Activated naive CD8-positive, alpha-beta T cell treated with anti-CD3 and anti-CD28 coated beads, Interleukin-2, amount 50 U/mL, for 24 hours (primary cell): ENCODE measurements around the gene NUP88.
"Not testable (repeated sequence)": the region's sequence is repeated elsewhere in the genome, so short reads cannot be mapped to it uniquely, and the experiment has no call there.

Source experiments
- ATAC-seq: fragments of 150-1000 bp; cut with Tn5 transposase; one replicate; pipeline ENCODE4 v1.10.0; 2021
- DNase-seq: peaks from one replicate; pipeline ENCODE4 v3.0.0; 2021
- H3K27ac Mint-ChIP-seq: one replicate; pipeline ENCODE4 v1.8.0; 2021; ENCODE audit warnings: mild to moderate bottlenecking, mixed read lengths
- H3K27me3 Mint-ChIP-seq: one replicate; pipeline ENCODE4 v1.8.0; 2021; ENCODE audit warnings: mixed read lengths
- H3K36me3 Mint-ChIP-seq: one replicate; pipeline ENCODE4 v1.8.0; 2021; ENCODE audit warnings: low read depth, mixed read lengths
- H3K4me1 Mint-ChIP-seq: one replicate; pipeline ENCODE4 v1.8.0; 2021; ENCODE audit warnings: mixed read lengths
- H3K4me3 Mint-ChIP-seq: one replicate; pipeline ENCODE4 v1.8.0; 2021; ENCODE audit warnings: mild to moderate bottlenecking, moderate library complexity, mixed read lengths
- H3K9me3 Mint-ChIP-seq: one replicate; pipeline ENCODE4 v1.8.0; 2021; ENCODE audit warnings: mixed read lengths

The NUP88 gene

DNA sequence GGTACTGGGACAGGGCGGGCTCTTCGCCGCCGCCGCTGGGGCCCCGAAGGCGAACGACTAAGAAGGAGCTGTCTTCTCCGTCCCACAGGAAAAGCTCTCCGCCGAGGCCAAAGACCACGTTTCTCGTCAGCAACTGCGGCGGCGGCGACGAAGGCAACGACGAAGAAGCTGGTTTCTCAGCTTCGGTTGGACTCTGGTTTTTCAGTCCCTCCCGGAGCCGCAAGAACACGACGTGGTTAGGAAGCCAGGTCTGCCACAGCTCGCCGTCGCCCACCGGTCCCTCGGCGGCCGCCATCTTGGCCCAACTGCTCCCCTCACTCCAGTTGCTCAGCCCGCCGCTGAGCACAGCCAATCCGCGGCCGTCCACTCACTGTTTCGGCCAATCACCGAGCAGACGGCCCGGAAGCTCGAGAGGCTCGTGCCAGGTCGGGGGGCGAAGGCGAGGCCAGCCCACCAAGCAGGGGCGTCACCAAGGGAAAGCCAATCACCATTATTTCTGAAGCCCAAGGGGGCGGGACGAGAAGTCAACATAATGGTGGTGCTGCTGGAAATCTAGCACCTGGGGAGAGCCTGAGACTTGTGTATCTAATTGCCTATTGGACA, at the start of gene NUP88:
Gene NUP88 (minus strand): TSS at position 307 of the 603 bp plus-strand sequence. CDS start 12 bp downstream, at position 295.
- H3K9me3 Mint-ChIP-seq: no peaks in the 10 kb centered on the region
- peak; percentile 95 for ATAC-seq

GRCh38 chr17:5468075-5468473, 48.6 kb upstream of the NUP88 start:
- Mint-ChIP-seq H3K4me3 (peak overlapping the region; percentile 95), H3K27ac (peak overlapping the region; percentile 68), H3K4me1 (peaks cover 37% of the 10 kb centered on the region), H3K36me3 (peaks cover 35% of the 10 kb centered on the region), H3K9me3 (no peaks in the 10 kb centered on the region), H3K27me3 (no peaks in the 10 kb centered on the region)
- DNase-seq (peak; percentile 19), ATAC-seq (peak; percentile 7)

More for the DNA sequence above, at the start of gene NUP88:
- Mint-ChIP-seq H3K27me3 (peaks cover 5% of the 10 kb centered on the region), H3K4me3 (peak within 1 kb of the TSS; percentile 100), H3K27ac (peak within 1 kb of the TSS; percentile 100), H3K36me3 (peaks cover 48% of the 10 kb centered on the region), H3K4me1 (peaks cover 71% of the 10 kb centered on the region)
- DNase-seq: peak; percentile 95

DNA sequence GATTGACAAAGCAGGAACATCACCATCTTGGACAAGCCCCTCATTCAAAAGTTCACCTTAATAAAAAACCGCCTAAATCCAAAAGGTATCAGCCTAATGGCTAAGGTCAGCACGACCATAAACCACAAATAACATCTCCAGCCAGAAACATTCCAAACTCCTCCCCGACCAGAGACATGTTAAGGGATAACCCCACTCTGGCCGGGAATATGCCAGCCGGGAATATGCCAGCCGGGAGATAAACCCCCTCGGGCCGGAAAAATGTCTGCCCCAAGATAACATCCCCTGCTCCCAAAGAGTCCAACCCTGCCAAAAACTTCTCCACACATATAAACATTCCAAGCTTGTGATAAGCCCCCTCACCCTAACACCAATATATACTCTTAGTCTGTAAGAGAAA, 48.0 kb upstream of the NUP88 start:
- H3K4me3 Mint-ChIP-seq: peak overlapping the region; percentile 95
- H3K36me3 Mint-ChIP-seq: peaks cover 40% of the 10 kb centered on the region
- peaks cover 37% of the 10 kb centered on the region for H3K4me1 Mint-ChIP-seq
- H3K27ac Mint-ChIP-seq: peak overlapping the region; percentile 68
- DNase-seq (no peak), ATAC-seq (no peak)
- no peaks in the 10 kb centered on the region for H3K27me3 Mint-ChIP-seq
- no peaks in the 10 kb centered on the region for H3K9me3 Mint-ChIP-seq

GRCh38 chr17:5466295-5466694, 46.8 kb upstream of the NUP88 start:
- Mint-ChIP-seq H3K27ac (no peak overlapping the region), H3K4me3 (peak overlapping the region; percentile 95), H3K27me3 (no peaks in the 10 kb centered on the region), H3K9me3 (no peaks in the 10 kb centered on the region), H3K4me1 (peaks cover 37% of the 10 kb centered on the region), H3K36me3 (peaks cover 38% of the 10 kb centered on the region)
- DNase-seq: no peak
- no peak for ATAC-seq

- H3K4me3 Mint-ChIP-seq: no peak overlapping the region
- no peak overlapping the region for H3K27ac Mint-ChIP-seq
- H3K4me1 Mint-ChIP-seq: peaks cover 35% of the 10 kb centered on the region
- H3K27me3 Mint-ChIP-seq: no peaks in the 10 kb centered on the region
- DNase-seq: no peak
- no peaks in the 10 kb centered on the region for H3K9me3 Mint-ChIP-seq
- ATAC-seq: no peak
- H3K36me3 Mint-ChIP-seq: peaks cover 49% of the 10 kb centered on the region
Observed at GRCh38 chr17:5464717-5465507, 45.5 kb upstream of the NUP88 start.

DNA sequence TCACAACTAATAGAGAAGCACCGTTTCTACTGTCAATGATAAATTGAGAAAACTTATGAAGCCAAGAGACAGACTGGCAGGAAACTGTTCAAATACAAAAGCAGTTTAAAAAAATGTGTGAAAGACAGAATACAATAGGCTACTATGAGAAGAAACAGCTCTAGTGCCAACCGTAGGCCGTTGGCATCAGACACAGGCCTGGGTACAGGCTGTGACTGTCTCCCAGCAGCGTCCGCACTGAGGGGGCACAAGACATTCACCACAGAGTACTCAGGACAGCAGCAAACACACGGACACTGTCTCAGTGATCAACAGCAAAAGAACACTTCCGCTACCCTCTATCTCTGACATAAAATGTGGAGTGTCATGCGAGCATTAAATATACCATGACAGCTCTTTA, 27.3 kb upstream of the NUP88 start:
- H3K27me3 Mint-ChIP-seq: no peaks in the 10 kb centered on the region
- ATAC-seq: no peak

GRCh38 chr17:5444209-5444608, 24.7 kb upstream of the NUP88 start:
- H3K4me3 Mint-ChIP-seq: no peak overlapping the region
- DNase-seq (no peak), ATAC-seq (no peak)
- no peaks in the 10 kb centered on the region for H3K9me3 Mint-ChIP-seq
- no peaks in the 10 kb centered on the region for H3K27me3 Mint-ChIP-seq
- no peak overlapping the region for H3K27ac Mint-ChIP-seq
- peaks cover 11% of the 10 kb centered on the region for H3K4me1 Mint-ChIP-seq
- peaks cover 47% of the 10 kb centered on the region for H3K36me3 Mint-ChIP-seq

More for the DNA sequence above, 27.3 kb upstream of the NUP88 start:
- H3K9me3 Mint-ChIP-seq: no peaks in the 10 kb centered on the region
- H3K4me3 Mint-ChIP-seq: no peak overlapping the region
- no peak overlapping the region for H3K27ac Mint-ChIP-seq
- no peak for DNase-seq
- peaks cover 62% of the 10 kb centered on the region for H3K36me3 Mint-ChIP-seq
- H3K4me1 Mint-ChIP-seq: no peaks in the 10 kb centered on the region

DNA sequence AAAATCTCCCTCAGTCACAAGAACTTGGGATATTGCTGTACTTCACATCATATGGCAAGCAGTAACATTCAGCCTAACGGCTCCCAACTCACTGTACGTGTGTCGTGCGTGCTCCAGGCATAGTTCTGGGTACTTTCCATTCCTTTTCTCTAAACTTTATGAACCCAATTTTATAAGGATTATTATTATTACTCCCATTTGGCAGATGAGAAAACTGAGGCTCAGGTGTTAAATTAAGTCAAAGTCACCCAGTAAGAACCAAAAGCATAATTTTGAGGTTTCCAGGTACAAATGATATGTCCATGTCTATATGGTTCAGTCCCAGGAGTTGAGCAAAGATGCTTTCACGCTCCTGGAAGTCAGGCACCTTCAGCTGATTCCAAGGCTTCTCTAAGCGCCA, 24.3 kb upstream of the NUP88 start:
- H3K27me3 Mint-ChIP-seq: no peaks in the 10 kb centered on the region
- no peak overlapping the region for H3K4me3 Mint-ChIP-seq
- ATAC-seq: no peak
- no peak for DNase-seq
- peaks cover 43% of the 10 kb centered on the region for H3K36me3 Mint-ChIP-seq
- peaks cover 12% of the 10 kb centered on the region for H3K4me1 Mint-ChIP-seq
- H3K27ac Mint-ChIP-seq: no peak overlapping the region
- no peaks in the 10 kb centered on the region for H3K9me3 Mint-ChIP-seq

GRCh38 chr17:5439446-5439764, 19.9 kb upstream of the NUP88 start:
- Mint-ChIP-seq H3K4me1 (peaks cover 42% of the 10 kb centered on the region), H3K27ac (peak overlapping the region; percentile 84), H3K36me3 (peaks cover 52% of the 10 kb centered on the region), H3K9me3 (no peaks in the 10 kb centered on the region), H3K27me3 (no peaks in the 10 kb centered on the region), H3K4me3 (peak overlapping the region; percentile 93)
- ATAC-seq (no peak), DNase-seq (no peak)

- Mint-ChIP-seq H3K9me3 (no peaks in the 10 kb centered on the region), H3K27me3 (no peaks in the 10 kb centered on the region), H3K4me1 (peaks cover 43% of the 10 kb centered on the region), H3K4me3 (peak within 1 kb of the TSS; percentile 93), H3K36me3 (peaks cover 53% of the 10 kb centered on the region), H3K27ac (peak within 1 kb of the TSS; percentile 92)
- ATAC-seq (peak; percentile 94), DNase-seq (peak; percentile 95)
Observed at GRCh38 chr17:5438716-5439445, 19.4 kb upstream of the NUP88 start, which contains the start of gene C1QBP. Gene C1QBP, minus strand, starts transcription at chr17:5439155. Its CDS starts 82 bp downstream, at chr17:5439073.

DNA sequence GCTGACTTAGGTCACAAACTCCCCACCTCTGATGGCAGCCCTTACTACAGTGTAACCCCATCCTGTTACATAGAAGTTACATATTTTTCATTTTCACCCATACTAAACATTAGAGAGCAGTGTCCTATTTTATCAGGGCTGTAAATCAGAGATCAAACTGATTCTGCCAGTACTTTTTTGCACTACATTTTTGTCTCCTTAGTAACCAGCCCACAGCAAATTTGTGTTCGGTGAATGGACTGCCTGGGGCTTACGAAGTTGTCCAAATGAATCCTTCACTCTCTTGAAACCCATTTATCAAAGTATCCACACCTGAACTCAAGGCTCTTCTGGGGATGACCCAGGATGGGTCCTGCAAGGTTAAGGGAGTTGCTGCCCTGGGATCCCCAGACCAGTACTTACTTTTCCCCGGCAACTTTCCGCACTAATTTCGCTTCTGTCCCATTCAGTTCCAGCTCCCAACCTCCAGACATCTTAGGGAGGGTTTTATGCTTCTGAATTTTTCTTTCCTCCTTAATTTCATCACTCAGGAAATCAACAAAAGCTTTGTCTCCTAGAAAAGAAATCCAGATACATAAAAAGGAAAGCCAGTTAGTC, 18.4 kb upstream of the NUP88 start:
- Mint-ChIP-seq H3K9me3 (no peaks in the 10 kb centered on the region), H3K27ac (peak overlapping the region; percentile 92), H3K4me1 (peaks cover 48% of the 10 kb centered on the region), H3K4me3 (peak overlapping the region; percentile 93), H3K36me3 (peaks cover 56% of the 10 kb centered on the region), H3K27me3 (no peaks in the 10 kb centered on the region)
- no peak for DNase-seq
- no peak for ATAC-seq

DNA sequence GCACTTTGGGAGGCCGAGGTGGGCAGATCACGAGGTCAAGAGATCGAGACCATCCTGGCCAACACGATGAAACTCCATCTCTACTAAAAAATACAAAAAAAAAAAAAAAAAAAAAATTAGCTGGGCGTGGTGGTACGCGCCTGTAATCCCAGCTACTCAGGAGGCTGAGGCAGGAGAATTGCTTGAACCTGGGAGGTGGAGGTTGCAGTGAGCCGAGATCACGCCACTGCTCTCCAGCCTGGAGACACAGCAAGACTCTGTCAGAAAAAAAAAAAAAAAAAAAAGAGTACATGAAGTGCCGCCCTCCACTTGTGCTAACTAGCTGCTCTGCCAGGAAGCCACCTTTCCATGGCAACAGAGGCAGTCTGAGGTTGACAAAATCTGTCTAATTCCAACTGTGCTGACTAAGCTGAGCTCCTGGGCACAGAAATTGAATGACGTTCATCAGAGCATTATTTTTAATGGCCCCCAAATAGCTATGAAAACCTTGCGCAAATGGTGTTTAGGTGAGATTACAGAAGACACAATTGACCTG, 16.4 kb upstream of the NUP88 start:
- not testable (repeated sequence) for H3K9me3 Mint-ChIP-seq, DNase-seq, H3K27me3 Mint-ChIP-seq, ATAC-seq
- Mint-ChIP-seq H3K4me1 (peaks cover 48% of the 10 kb centered on the region), H3K36me3 (peaks cover 68% of the 10 kb centered on the region), H3K4me3 (peak overlapping the region; percentile 93), H3K27ac (peak overlapping the region; percentile 68)

GRCh38 chr17:5434984-5435383, 15.5 kb upstream of the NUP88 start:
- H3K4me3 Mint-ChIP-seq: peak overlapping the region; percentile 50
- ATAC-seq: no peak

GRCh38 chr17:5431949-5432556, 12.6 kb upstream of the NUP88 start:
- Mint-ChIP-seq H3K4me3 (no peak overlapping the region), H3K9me3 (no peaks in the 10 kb centered on the region), H3K27ac (peak overlapping the region; percentile 81), H3K4me1 (peaks cover 27% of the 10 kb centered on the region), H3K36me3 (peaks cover 78% of the 10 kb centered on the region), H3K27me3 (no peaks in the 10 kb centered on the region)
- ATAC-seq (no peak), DNase-seq (no peak)

More at GRCh38 chr17:5434984-5435383, 15.5 kb upstream of the NUP88 start:
- Mint-ChIP-seq H3K27me3 (no peaks in the 10 kb centered on the region), H3K36me3 (peaks cover 72% of the 10 kb centered on the region), H3K27ac (peak overlapping the region; percentile 79), H3K4me1 (peaks cover 47% of the 10 kb centered on the region), H3K9me3 (no peaks in the 10 kb centered on the region)
- no peak for DNase-seq
